ENCODE data around the gene ANP32D.
"Not testable (repeated sequence)": the region's sequence is repeated elsewhere in the genome, so short reads cannot be mapped to it uniquely, and the experiment has no call there.

ANP32D gene

DNA sequence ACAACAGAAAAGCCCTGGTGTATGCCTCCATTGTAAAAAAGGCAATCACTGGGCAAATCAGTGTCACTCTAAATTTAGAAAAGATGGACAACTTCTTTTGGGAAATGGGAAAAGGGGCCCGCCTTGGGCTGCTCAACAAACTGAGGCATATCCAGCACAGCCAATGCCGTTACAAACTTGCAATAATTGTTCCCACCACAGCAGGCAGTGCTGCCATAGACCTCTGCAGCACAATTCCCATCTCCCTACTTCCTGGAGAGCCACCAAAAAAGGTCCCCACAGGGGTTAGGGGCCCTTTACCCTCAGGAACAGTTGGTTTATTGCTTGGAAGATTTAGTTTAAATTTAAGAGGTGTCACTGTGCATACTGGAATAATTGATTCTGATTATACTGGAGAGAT is 36.6 kb downstream of the ANP32D start:
- no peak for DNase-seq

GRCh38 chr12:48510111-48510510 is 37.8 kb downstream of the ANP32D start:
- DNase-seq, result no peak

GRCh38 chr12:48512855-48513254 is 40.5 kb downstream of the ANP32D start:
- no peak for DNase-seq

GRCh38 chr12:48514728-48515127 is 42.4 kb downstream of the ANP32D start:
- DNase-seq, result no peak

DNA sequence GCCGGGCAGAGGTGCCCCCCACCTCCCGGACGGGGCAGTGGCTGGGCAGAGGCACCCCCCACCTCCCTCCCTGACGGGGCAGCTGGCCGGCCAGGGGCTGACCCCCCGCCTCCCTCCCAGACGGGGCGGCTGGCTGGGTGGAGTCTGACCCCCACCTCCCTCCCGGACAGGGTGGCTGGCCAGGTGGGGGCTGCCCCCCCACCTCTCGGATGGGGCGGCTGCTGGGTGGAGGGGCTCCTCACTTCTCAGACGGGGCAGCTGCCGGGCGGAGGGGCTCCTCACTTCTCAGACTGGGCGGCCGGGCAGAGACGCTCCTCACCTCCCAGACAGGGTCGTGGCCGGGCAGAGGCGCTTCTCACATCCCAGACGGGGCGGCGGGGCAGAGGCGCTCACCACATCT is 48.0 kb downstream of the ANP32D start:
- not testable (repeated sequence) for DNase-seq
